ENCODE measurements around the gene C5orf52. TPM values are rescaled to one million over a fixed set of nuclear protein-coding genes. Genes with fewer than 3 reads are reported as not detected.

Gene C5orf52
- polyA plus RNA-seq, 2 of the 4 experiments (the other 2 are of a cell fraction), result not detected

DNA sequence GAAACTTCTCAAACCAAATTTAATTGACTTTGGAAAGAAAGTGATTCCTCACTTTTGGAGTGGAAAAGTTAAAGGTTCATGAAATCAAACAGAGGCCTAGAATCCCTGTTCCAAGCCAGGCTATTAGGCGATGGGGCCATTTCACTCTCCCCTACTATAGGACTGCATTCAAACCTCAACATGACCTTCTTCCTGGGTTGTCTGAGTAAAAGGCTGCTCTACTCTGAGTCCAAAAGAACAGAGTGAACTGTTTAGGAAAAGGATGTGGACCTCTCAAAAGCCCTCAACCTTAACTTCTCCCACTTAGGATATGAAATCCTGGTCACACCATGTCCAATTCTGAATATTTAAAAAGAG lies 15.8 kb downstream of the C5orf52 start:
- ChIA-PET POLR2A (no interaction called here), CTCF (no interaction called here)
- Histone ChIP-seq H3K4me3 (no peak overlapping the region), H3K27ac (no peak overlapping the region), H3K4me2 (no peak overlapping the region), H3K4me1 (no peaks in the 10 kb centered on the region), H3K9me3 (no peaks in the 10 kb centered on the region)
- no peak for ATAC-seq
- TF ChIP-seq JUN (IDR thresholded peaks at IDR 0.05) (no peak), HEYL (CRISPR knock-in tag; IDR thresholded peaks at IDR 0.05) (no peak), EHMT2 (IDR thresholded peaks at IDR 0.05; ENCODE audit: low read depth) (no peak), RAD21 (conservative IDR thresholded peaks at IDR 0.05 in 1 of 2, IDR thresholded peaks at IDR 0.05 in 1 of 2) (no peak), NPAS2 (CRISPR knock-in tag; IDR thresholded peaks at IDR 0.05; ENCODE audit: borderline replicate concordance) (no peak), ZSCAN20 (CRISPR knock-in tag; IDR thresholded peaks at IDR 0.05) (no peak), NFE2L2 (conservative IDR thresholded peaks at IDR 0.05; ENCODE audit: low read length) (no peak), KDM5A (IDR thresholded peaks at IDR 0.05) (no peak), CBX8 (IDR thresholded peaks at IDR 0.05) (no peak), HOXA7 (CRISPR knock-in tag; IDR thresholded peaks at IDR 0.05) (no peak), HOXB5 (CRISPR knock-in tag; IDR thresholded peaks at IDR 0.05) (no peak), CEBPB (IDR thresholded peaks at IDR 0.05) (no peak), FOXS1 (CRISPR knock-in tag; IDR thresholded peaks at IDR 0.05) (no peak), MYC (IDR thresholded peaks at IDR 0.05; ENCODE audit: borderline replicate concordance, low read length) (no peak), CHD4 (IDR thresholded peaks at IDR 0.05; ENCODE audit: borderline replicate concordance) (no peak)
- TF ChIP-seq, protein P1, sequence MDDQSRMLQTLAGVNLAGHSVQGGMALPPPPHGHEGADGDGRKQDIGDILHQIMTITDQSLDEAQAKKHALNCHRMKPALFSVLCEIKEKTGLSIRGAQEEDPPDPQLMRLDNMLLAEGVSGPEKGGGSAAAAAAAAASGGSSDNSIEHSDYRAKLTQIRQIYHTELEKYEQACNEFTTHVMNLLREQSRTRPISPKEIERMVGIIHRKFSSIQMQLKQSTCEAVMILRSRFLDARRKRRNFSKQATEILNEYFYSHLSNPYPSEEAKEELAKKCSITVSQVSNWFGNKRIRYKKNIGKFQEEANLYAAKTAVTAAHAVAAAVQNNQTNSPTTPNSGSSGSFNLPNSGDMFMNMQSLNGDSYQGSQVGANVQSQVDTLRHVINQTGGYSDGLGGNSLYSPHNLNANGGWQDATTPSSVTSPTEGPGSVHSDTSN (IDR thresholded peaks at IDR 0.05), result no peak
- WGBS (ENCODE audit: missing lambda C conversion rate), result 100% methylated on average over 1 of the region's 1 CpG
- FAIRE-seq, result no peak
- DNase-seq (ENCODE audit: low read depth in 1 of 2, low spot score in 1 of 2), result no peak

DNA sequence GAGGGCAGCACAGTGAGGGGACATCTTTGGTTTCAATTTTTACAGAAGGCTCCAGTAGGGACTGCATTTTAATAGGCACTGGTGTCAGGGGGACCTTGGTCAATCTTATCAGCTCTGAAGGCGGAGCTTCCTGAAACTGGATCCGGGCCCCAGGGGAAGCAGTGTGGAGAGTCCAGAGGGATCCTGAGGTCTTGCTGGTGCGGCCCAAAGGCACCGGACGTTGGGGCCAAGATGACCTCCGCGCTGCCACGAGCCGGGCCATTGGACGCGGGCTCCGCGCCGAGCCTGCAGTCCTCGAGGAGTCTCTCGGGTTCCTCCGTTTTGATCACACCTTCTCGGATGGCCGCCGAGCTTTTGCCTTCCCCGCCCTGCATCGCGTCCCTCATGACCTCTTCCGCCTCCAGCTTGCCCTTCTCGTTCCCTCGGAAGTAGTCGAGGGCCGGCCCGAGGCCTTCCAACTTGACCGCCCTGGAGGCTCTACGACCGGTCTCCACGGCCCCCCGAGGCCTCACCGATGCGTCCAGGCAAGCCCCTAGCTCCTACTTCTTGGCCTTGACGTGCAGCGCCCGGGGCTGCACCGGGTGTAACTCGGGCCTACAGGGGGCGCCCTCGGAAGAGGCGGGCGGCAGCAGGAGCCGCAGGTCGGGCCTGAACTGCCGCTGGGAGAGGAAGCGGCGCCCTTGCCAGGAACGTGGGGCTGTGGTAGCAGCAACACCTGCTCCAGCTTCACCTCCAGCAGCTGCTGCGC lies 18.8 kb downstream of the C5orf52 start:
- DNase-seq (ENCODE audit: low read depth in 1 of 2, low spot score in 1 of 2), result no peak
- CTCF ChIA-PET, result interaction anchor here (0.7 to 1.6 kb wide), 5 partner anchors 9 to 81 kb away, joined by 3 to 6 read pairs (median 4); partner anchors contain the start of gene LSM11
- Histone ChIP-seq H3K4me2 (no peak overlapping the region), H3K27ac (no peak overlapping the region), H3K9me3 (no peaks in the 10 kb centered on the region), H3K4me1 (no peaks in the 10 kb centered on the region), H3K4me3 (no peak overlapping the region)
- no peak for FAIRE-seq
- TF ChIP-seq FOSL2 (IDR thresholded peaks at IDR 0.05) (no peak), FOSL2 (CRISPR knock-in tag; IDR thresholded peaks at IDR 0.05) (no peak), SMC3 (IDR thresholded peaks at IDR 0.05) (no peak), TFCP2L1 (CRISPR knock-in tag; IDR thresholded peaks at IDR 0.05) (no peak), RCOR1 (IDR thresholded peaks at IDR 0.05; ENCODE audit: low read depth, low read length) (no peak), TP53 (CRISPR knock-in tag; IDR thresholded peaks at IDR 0.05) (no peak), EHMT2 (IDR thresholded peaks at IDR 0.05; ENCODE audit: low read depth) (no peak), HEYL (CRISPR knock-in tag; IDR thresholded peaks at IDR 0.05) (no peak), RFX5 (IDR thresholded peaks at IDR 0.05) (no peak)
- TF ChIP-seq, protein P2, sequence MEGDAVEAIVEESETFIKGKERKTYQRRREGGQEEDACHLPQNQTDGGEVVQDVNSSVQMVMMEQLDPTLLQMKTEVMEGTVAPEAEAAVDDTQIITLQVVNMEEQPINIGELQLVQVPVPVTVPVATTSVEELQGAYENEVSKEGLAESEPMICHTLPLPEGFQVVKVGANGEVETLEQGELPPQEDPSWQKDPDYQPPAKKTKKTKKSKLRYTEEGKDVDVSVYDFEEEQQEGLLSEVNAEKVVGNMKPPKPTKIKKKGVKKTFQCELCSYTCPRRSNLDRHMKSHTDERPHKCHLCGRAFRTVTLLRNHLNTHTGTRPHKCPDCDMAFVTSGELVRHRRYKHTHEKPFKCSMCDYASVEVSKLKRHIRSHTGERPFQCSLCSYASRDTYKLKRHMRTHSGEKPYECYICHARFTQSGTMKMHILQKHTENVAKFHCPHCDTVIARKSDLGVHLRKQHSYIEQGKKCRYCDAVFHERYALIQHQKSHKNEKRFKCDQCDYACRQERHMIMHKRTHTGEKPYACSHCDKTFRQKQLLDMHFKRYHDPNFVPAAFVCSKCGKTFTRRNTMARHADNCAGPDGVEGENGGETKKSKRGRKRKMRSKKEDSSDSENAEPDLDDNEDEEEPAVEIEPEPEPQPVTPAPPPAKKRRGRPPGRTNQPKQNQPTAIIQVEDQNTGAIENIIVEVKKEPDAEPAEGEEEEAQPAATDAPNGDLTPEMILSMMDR (IDR thresholded peaks at IDR 0.05), result no peak
- TF ChIP-seq, protein P3, sequence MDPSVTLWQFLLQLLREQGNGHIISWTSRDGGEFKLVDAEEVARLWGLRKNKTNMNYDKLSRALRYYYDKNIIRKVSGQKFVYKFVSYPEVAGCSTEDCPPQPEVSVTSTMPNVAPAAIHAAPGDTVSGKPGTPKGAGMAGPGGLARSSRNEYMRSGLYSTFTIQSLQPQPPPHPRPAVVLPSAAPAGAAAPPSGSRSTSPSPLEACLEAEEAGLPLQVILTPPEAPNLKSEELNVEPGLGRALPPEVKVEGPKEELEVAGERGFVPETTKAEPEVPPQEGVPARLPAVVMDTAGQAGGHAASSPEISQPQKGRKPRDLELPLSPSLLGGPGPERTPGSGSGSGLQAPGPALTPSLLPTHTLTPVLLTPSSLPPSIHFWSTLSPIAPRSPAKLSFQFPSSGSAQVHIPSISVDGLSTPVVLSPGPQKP (IDR thresholded peaks at IDR 0.05; ENCODE audit: low read depth, low read length), result no peak
- POLR2A ChIA-PET, result no interaction called here
- WGBS (ENCODE audit: missing lambda C conversion rate), result 91% methylated on average over 46 of the region's 52 CpGs
- no peak for ATAC-seq

Data from A549 (cell line).